GM18868 (cell line): ENCODE measurements around the gene KCTD13.
"Not testable (repeated sequence)": the region's sequence is repeated elsewhere in the genome, so short reads cannot be mapped to it uniquely, and the experiment has no call there.

ENCODE experiments used
- ATAC-seq: cut with Tn5 transposase; IDR thresholded peaks from one replicate; pipeline ENCODE4 v1.9.1; 2021; ENCODE audit warnings: mild to moderate bottlenecking, moderate library complexity; ENCODE audit not compliant: unreplicated experiment

Gene KCTD13

GRCh38 chr16:29947897-29948296 is 21.9 kb upstream of the KCTD13 start:
- no peak for ATAC-seq

GRCh38 chr16:29943846-29944799 is 18.1 kb upstream of the KCTD13 start:
- no peak for ATAC-seq

- no peak for ATAC-seq
These were observed 14.6 kb upstream of the KCTD13 start for GRCh38 chr16:29940656-29941055.

GRCh38 chr16:29931750-29932149 is 5.7 kb upstream of the KCTD13 start:
- ATAC-seq, result not testable (repeated sequence)

GRCh38 chr16:29927070-29927905 is 1.3 kb upstream of the KCTD13 start:
- ATAC-seq, result no peak

- ATAC-seq, result no peak
These were observed 656 bp upstream of the KCTD13 start for GRCh38 chr16:29926711-29927052.

- no peak for ATAC-seq
These were observed 795 bp downstream of the KCTD13 start for GRCh38 chr16:29925105-29925756.

- no peak for ATAC-seq
These were observed 3.0 kb downstream of the KCTD13 start for GRCh38 chr16:29922986-29923501.

- no peak for ATAC-seq
These were observed 3.7 kb downstream of the KCTD13 start for GRCh38 chr16:29922326-29922725.

GRCh38 chr16:29921034-29921385 is 5.0 kb downstream of the KCTD13 start:
- no peak for ATAC-seq

GRCh38 chr16:29920288-29921033 is 5.6 kb downstream of the KCTD13 start:
- ATAC-seq, result no peak

- no peak for ATAC-seq
These were observed 9.0 kb downstream of the KCTD13 start for GRCh38 chr16:29916979-29917378.

GRCh38 chr16:29915590-29916247 is 10.3 kb downstream of the KCTD13 start:
- ATAC-seq, result no peak

GRCh38 chr16:29913514-29913913 is 12.5 kb downstream of the KCTD13 start:
- no peak for ATAC-seq

- no peak for ATAC-seq
These were observed 13.9 kb downstream of the KCTD13 start for GRCh38 chr16:29912087-29912486.

- no peak for ATAC-seq
These were observed 14.4 kb downstream of the KCTD13 start for GRCh38 chr16:29911676-29912010.

- no peak for ATAC-seq
These were observed 15.0 kb downstream of the KCTD13 start for GRCh38 chr16:29910819-29911675.

- not testable (repeated sequence) for ATAC-seq
These were observed 16.2 kb downstream of the KCTD13 start for GRCh38 chr16:29909851-29910250.

- ATAC-seq, result no peak
These were observed 16.6 kb downstream of the KCTD13 start for GRCh38 chr16:29909391-29909790.
